Measurements from ENCODE around the gene KCND2. TPM values are rescaled to one million over a fixed set of nuclear protein-coding genes. Genes with fewer than 3 reads are reported as not detected.

KCND2 gene
- total RNA-seq, 1 donor from 2014 or later, result not detected

GRCh38 chr7:120783273-120783672, 510.3 kb downstream of the KCND2 start:
- no peaks in the 10 kb centered on the region for H3K9me3 Mint-ChIP-seq
- intact Hi-C loops (cut with micrococcal nuclease), result no loop called here
- no peaks in the 10 kb centered on the region for H3K36me3 Mint-ChIP-seq (ENCODE audit: low read depth)
- no peak overlapping the region for H3K27ac Mint-ChIP-seq
- H3K4me3 Mint-ChIP-seq (ENCODE audit: low read depth), result no peak overlapping the region
- H3K27me3 Mint-ChIP-seq (ENCODE audit: low read depth), result no peaks in the 10 kb centered on the region
- no peaks in the 10 kb centered on the region for H3K4me1 Mint-ChIP-seq (ENCODE audit: low read depth)
- no peak for DNase-seq (ENCODE audit: low spot score)

- Mint-ChIP-seq H3K4me1 (ENCODE audit: low read depth) (no peaks in the 10 kb centered on the region), H3K36me3 (ENCODE audit: low read depth) (no peaks in the 10 kb centered on the region), H3K4me3 (ENCODE audit: low read depth) (no peak overlapping the region), H3K9me3 (no peaks in the 10 kb centered on the region), H3K27ac (no peak overlapping the region), H3K27me3 (ENCODE audit: low read depth) (peaks cover 3% of the 10 kb centered on the region)
- DNase-seq (ENCODE audit: low spot score), result no peak
- intact Hi-C loops (cut with micrococcal nuclease), result no loop called here
Observed at GRCh38 chr7:120783721-120784120, 510.7 kb downstream of the KCND2 start.

GRCh38 chr7:120785095-120785494, 512.1 kb downstream of the KCND2 start:
- H3K4me3 Mint-ChIP-seq (ENCODE audit: low read depth), result no peak overlapping the region
- no peaks in the 10 kb centered on the region for H3K36me3 Mint-ChIP-seq (ENCODE audit: low read depth)
- peaks cover 7% of the 10 kb centered on the region for H3K27me3 Mint-ChIP-seq (ENCODE audit: low read depth)
- H3K27ac Mint-ChIP-seq, result no peak overlapping the region
- no peaks in the 10 kb centered on the region for H3K9me3 Mint-ChIP-seq
- intact Hi-C loops (cut with micrococcal nuclease), result no loop called here
- DNase-seq (ENCODE audit: low spot score), result no peak
- H3K4me1 Mint-ChIP-seq (ENCODE audit: low read depth), result no peaks in the 10 kb centered on the region

GRCh38 chr7:120792091-120792860, 519.3 kb downstream of the KCND2 start:
- Mint-ChIP-seq H3K27me3 (ENCODE audit: low read depth) (peaks cover 10% of the 10 kb centered on the region), H3K4me1 (ENCODE audit: low read depth) (no peaks in the 10 kb centered on the region), H3K4me3 (ENCODE audit: low read depth) (no peak overlapping the region), H3K36me3 (ENCODE audit: low read depth) (no peaks in the 10 kb centered on the region), H3K27ac (no peak overlapping the region), H3K9me3 (no peaks in the 10 kb centered on the region)
- intact Hi-C loops (cut with micrococcal nuclease), result loop anchor here (1.0 to 2.0 kb wide), 2 partner anchors 289 to 316 kb away; no protein-coding TSS in a partner anchor
- DNase-seq (ENCODE audit: low spot score), result peak; percentile 33

- DNase-seq (ENCODE audit: low spot score), result no peak
- H3K27ac Mint-ChIP-seq, result no peak overlapping the region
- peaks cover 10% of the 10 kb centered on the region for H3K27me3 Mint-ChIP-seq (ENCODE audit: low read depth)
- no peaks in the 10 kb centered on the region for H3K36me3 Mint-ChIP-seq (ENCODE audit: low read depth)
- intact Hi-C loops (cut with micrococcal nuclease), result loop anchor here (1.0 to 2.0 kb wide), 2 partner anchors 288 to 316 kb away; no protein-coding TSS in a partner anchor
- H3K9me3 Mint-ChIP-seq, result no peaks in the 10 kb centered on the region
- H3K4me1 Mint-ChIP-seq (ENCODE audit: low read depth), result no peaks in the 10 kb centered on the region
- H3K4me3 Mint-ChIP-seq (ENCODE audit: low read depth), result no peak overlapping the region
Observed at GRCh38 chr7:120792861-120793130, 519.8 kb downstream of the KCND2 start.

GRCh38 chr7:120793213-120793936, 520.4 kb downstream of the KCND2 start:
- Mint-ChIP-seq H3K9me3 (no peaks in the 10 kb centered on the region), H3K4me1 (ENCODE audit: low read depth) (no peaks in the 10 kb centered on the region), H3K27me3 (ENCODE audit: low read depth) (peaks cover 10% of the 10 kb centered on the region), H3K4me3 (ENCODE audit: low read depth) (no peak overlapping the region), H3K27ac (no peak overlapping the region), H3K36me3 (ENCODE audit: low read depth) (no peaks in the 10 kb centered on the region)
- intact Hi-C loops (cut with micrococcal nuclease), result loop anchor here (2.0 kb wide), 1 partner anchor 287 kb away; no protein-coding TSS in a partner anchor
- no peak for DNase-seq (ENCODE audit: low spot score)

- Mint-ChIP-seq H3K27me3 (ENCODE audit: low read depth) (peaks cover 6% of the 10 kb centered on the region), H3K9me3 (no peaks in the 10 kb centered on the region), H3K36me3 (ENCODE audit: low read depth) (no peaks in the 10 kb centered on the region), H3K4me3 (ENCODE audit: low read depth) (no peak overlapping the region), H3K4me1 (ENCODE audit: low read depth) (no peaks in the 10 kb centered on the region), H3K27ac (no peak overlapping the region)
- intact Hi-C loops (cut with micrococcal nuclease), result no loop called here
- DNase-seq (ENCODE audit: low spot score), result no peak
Observed at GRCh38 chr7:120794106-120794729, 521.2 kb downstream of the KCND2 start.

- peaks cover 2% of the 10 kb centered on the region for H3K27me3 Mint-ChIP-seq (ENCODE audit: low read depth)
- H3K9me3 Mint-ChIP-seq, result no peaks in the 10 kb centered on the region
- DNase-seq (ENCODE audit: low spot score), result no peak
- H3K27ac Mint-ChIP-seq, result no peak overlapping the region
- H3K4me3 Mint-ChIP-seq (ENCODE audit: low read depth), result no peak overlapping the region
- no peaks in the 10 kb centered on the region for H3K4me1 Mint-ChIP-seq (ENCODE audit: low read depth)
- no peaks in the 10 kb centered on the region for H3K36me3 Mint-ChIP-seq (ENCODE audit: low read depth)
- intact Hi-C loops (cut with micrococcal nuclease), result no loop called here
Observed at GRCh38 chr7:120797026-120797645, 524.2 kb downstream of the KCND2 start.

GRCh38 chr7:120799147-120799546, 526.2 kb downstream of the KCND2 start:
- Mint-ChIP-seq H3K27me3 (ENCODE audit: low read depth) (peaks cover 3% of the 10 kb centered on the region), H3K4me1 (ENCODE audit: low read depth) (no peaks in the 10 kb centered on the region), H3K27ac (no peak overlapping the region)

More at GRCh38 chr7:120799147-120799546, 526.2 kb downstream of the KCND2 start:
- H3K9me3 Mint-ChIP-seq, result no peaks in the 10 kb centered on the region
- H3K4me3 Mint-ChIP-seq (ENCODE audit: low read depth), result no peak overlapping the region
- H3K36me3 Mint-ChIP-seq (ENCODE audit: low read depth), result no peaks in the 10 kb centered on the region
- no peak for DNase-seq (ENCODE audit: low spot score)
- intact Hi-C loops (cut with micrococcal nuclease), result no loop called here
